OCI-LY1 (cell line): ENCODE data around the gene SEMA4C.
A peak's percentile ranks its signal among the peaks of the same experiment; 100 is the strongest.

Source experiments
- H2AFZ ChIP-seq: fragments of 200-600 bp; sonication (generic), shearing (Covaris generic); 2 replicates; pipeline ENCODE4 v1.6.0; 2014; ENCODE audit warnings: antibody characterized with exemption, mild to moderate bottlenecking, low read length
- H3F3A ChIP-seq: fragments of 200-600 bp; sonication (generic), shearing (Covaris generic); 2 replicates; pipeline ENCODE4 v1.6.0; 2014; ENCODE audit warnings: mild to moderate bottlenecking, antibody characterized with exemption, low read length, moderate library complexity; ENCODE audit not compliant: insufficient read depth
- H3K27ac ChIP-seq: fragments of 200-600 bp; sonication (generic); 2 replicates; pipeline ENCODE4 v1.5.1; 2014; ENCODE audit warnings: low read length, mixed run types, mild to moderate bottlenecking, low read depth; ENCODE audit not compliant: poor library complexity, severe bottlenecking
- H3K27me3 ChIP-seq: fragments of 200-600 bp; sonication (generic); 2 replicates; pipeline ENCODE4 v1.6.0; 2014; ENCODE audit warnings: antibody characterized with exemption, mild to moderate bottlenecking, low read length, moderate library complexity; ENCODE audit not compliant: insufficient read depth
- H3K36me3 ChIP-seq: fragments of 200-600 bp; sonication (generic); 2 replicates; pipeline ENCODE4 v1.6.1; 2014; ENCODE audit warnings: mild to moderate bottlenecking, antibody characterized with exemption, low read length, moderate library complexity, mixed read lengths; ENCODE audit not compliant: insufficient read depth
- H3K4me1 ChIP-seq: fragments of 200-600 bp; sonication (generic); 2 replicates; pipeline ENCODE4 v1.5.1; 2014; ENCODE audit warnings: mild to moderate bottlenecking, low read length, moderate library complexity; ENCODE audit not compliant: insufficient read depth, severe bottlenecking
- H3K4me2 ChIP-seq: fragments of 200-600 bp; sonication (generic), shearing (Covaris generic); 2 replicates; pipeline ENCODE4 v1.6.1; 2014; ENCODE audit warnings: low read length
- H3K4me3 ChIP-seq: fragments of 200-600 bp; sonication (generic); 2 replicates; pipeline ENCODE4 v1.5.1; 2014; ENCODE audit warnings: low read length, low read depth, mild to moderate bottlenecking, mixed read lengths; ENCODE audit not compliant: poor library complexity, severe bottlenecking
- H3K79me2 ChIP-seq: fragments of 200-600 bp; shearing (Covaris generic); 2 replicates; pipeline ENCODE4 v1.6.1; 2016; ENCODE audit warnings: mixed run types, low read length, mixed read lengths; ENCODE audit not compliant: insufficient read depth
- H3K9ac ChIP-seq: fragments of 200-600 bp; sonication (generic), shearing (Covaris generic); 2 replicates; pipeline ENCODE4 v1.6.1; 2014; ENCODE audit warnings: mild to moderate bottlenecking, low read length, mixed read lengths
- H3K9me2 ChIP-seq: fragments of 200-600 bp; sonication (generic), shearing (Covaris generic); 2 replicates; pipeline ENCODE4 v1.6.1; 2014; ENCODE audit warnings: low read depth, mild to moderate bottlenecking, low read length, mixed read lengths
- H3K9me3 ChIP-seq: fragments of 200-600 bp; shearing (Covaris generic); 2 replicates; pipeline ENCODE4 v1.6.1; 2014; ENCODE audit warnings: low read length, mixed read lengths
- H4K20me1 ChIP-seq: fragments of 200-600 bp; sonication (generic), shearing (Covaris generic); 2 replicates; pipeline ENCODE4 v1.6.0; 2016; ENCODE audit warnings: mild to moderate bottlenecking, low read length; ENCODE audit not compliant: insufficient read depth
- EZH2 ChIP-seq: fragments of 200-600 bp; sonication (generic), shearing (Covaris generic); IDR thresholded peaks from 2 replicates; pipeline ENCODE4 v1.8.0; 2017; ENCODE audit warnings: borderline replicate concordance, mixed run types, mild to moderate bottlenecking, antibody characterized with exemption, low read length, moderate library complexity, mixed read lengths
- TF ChIP-seq, protein P1 (sequence below): fragments of 200-600 bp; sonication (generic), shearing (Covaris generic); IDR thresholded peaks from 2 replicates; pipeline ENCODE4 v1.5.1; 2017; ENCODE audit warnings: mild to moderate bottlenecking, antibody characterized with exemption, low read length, moderate library complexity, mixed read lengths

Gene SEMA4C, protein sequence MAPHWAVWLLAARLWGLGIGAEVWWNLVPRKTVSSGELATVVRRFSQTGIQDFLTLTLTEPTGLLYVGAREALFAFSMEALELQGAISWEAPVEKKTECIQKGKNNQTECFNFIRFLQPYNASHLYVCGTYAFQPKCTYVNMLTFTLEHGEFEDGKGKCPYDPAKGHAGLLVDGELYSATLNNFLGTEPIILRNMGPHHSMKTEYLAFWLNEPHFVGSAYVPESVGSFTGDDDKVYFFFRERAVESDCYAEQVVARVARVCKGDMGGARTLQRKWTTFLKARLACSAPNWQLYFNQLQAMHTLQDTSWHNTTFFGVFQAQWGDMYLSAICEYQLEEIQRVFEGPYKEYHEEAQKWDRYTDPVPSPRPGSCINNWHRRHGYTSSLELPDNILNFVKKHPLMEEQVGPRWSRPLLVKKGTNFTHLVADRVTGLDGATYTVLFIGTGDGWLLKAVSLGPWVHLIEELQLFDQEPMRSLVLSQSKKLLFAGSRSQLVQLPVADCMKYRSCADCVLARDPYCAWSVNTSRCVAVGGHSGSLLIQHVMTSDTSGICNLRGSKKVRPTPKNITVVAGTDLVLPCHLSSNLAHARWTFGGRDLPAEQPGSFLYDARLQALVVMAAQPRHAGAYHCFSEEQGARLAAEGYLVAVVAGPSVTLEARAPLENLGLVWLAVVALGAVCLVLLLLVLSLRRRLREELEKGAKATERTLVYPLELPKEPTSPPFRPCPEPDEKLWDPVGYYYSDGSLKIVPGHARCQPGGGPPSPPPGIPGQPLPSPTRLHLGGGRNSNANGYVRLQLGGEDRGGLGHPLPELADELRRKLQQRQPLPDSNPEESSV

DNA sequence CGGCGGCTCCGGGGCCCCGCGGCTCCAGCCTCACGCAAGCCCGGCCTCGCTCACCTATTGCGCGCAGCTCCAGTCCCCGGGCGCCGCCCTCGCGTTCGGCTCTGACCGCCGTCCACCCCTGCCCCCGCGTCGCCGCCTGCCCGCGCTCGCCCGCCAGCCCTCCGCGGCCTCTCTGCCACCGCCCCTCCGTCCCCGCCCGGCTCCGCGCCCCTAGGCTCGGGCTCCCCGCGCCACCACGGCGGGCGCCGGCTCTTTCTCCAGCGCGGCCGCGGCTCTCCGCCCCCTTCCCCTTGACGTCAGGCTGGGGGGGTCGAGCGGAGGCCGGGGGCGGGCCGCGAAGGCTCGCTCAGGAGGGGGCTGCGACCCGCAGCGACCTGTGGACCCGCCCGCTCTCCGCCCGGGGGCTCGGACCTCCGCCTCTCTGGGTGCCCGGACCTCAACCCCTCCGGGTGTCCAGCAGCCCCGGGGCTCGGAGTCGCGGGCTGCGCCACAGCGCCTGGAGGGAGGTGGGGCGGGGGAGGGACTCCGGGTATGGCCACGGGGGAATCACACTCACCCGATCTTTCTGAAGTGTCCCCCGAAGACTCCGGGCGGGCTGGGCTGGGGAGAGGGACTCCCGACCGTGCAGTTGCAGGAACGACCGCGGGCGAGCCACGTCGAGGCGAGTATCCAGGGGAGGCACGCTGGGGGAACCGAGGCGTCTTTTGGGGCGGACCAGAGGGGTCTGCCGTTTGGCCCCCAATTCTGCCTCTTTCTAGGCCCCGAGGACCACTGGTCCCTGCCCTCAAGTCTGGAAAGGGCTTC lies at the start of gene SEMA4C:
Gene SEMA4C (minus strand): TSS at position 259 of the 804 bp plus-strand sequence. CDS start 2,194 bp downstream, outside the sequence.
- H2AFZ ChIP-seq, result no peak within 1 kb of the TSS
- TF ChIP-seq, protein P1, sequence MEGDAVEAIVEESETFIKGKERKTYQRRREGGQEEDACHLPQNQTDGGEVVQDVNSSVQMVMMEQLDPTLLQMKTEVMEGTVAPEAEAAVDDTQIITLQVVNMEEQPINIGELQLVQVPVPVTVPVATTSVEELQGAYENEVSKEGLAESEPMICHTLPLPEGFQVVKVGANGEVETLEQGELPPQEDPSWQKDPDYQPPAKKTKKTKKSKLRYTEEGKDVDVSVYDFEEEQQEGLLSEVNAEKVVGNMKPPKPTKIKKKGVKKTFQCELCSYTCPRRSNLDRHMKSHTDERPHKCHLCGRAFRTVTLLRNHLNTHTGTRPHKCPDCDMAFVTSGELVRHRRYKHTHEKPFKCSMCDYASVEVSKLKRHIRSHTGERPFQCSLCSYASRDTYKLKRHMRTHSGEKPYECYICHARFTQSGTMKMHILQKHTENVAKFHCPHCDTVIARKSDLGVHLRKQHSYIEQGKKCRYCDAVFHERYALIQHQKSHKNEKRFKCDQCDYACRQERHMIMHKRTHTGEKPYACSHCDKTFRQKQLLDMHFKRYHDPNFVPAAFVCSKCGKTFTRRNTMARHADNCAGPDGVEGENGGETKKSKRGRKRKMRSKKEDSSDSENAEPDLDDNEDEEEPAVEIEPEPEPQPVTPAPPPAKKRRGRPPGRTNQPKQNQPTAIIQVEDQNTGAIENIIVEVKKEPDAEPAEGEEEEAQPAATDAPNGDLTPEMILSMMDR, result no peak
- TF ChIP-seq EZH2, result no peak
- no peaks in the 10 kb centered on the region for H3K9me3 ChIP-seq
- peak within 1 kb of the TSS; percentile 45 for H3K4me3 ChIP-seq
- no peak within 1 kb of the TSS for H3K9ac ChIP-seq
- no peak within 1 kb of the TSS for H3K27ac ChIP-seq
- H3K4me1 ChIP-seq, result peaks cover 30% of the 10 kb centered on the region
- no peaks in the 10 kb centered on the region for H3K36me3 ChIP-seq
- H4K20me1 ChIP-seq, result no peaks in the 10 kb centered on the region
- 0 out of 2 replicates have a peak, but pooled peaks cover 21% of the 10 kb centered on the region for H3K27me3 ChIP-seq
- H3F3A ChIP-seq, result no peaks in the 10 kb centered on the region
- no peaks in the 10 kb centered on the region for H3K79me2 ChIP-seq
- H3K4me2 ChIP-seq, result peak within 1 kb of the TSS; percentile 64
- no peaks in the 10 kb centered on the region for H3K9me2 ChIP-seq

DNA sequence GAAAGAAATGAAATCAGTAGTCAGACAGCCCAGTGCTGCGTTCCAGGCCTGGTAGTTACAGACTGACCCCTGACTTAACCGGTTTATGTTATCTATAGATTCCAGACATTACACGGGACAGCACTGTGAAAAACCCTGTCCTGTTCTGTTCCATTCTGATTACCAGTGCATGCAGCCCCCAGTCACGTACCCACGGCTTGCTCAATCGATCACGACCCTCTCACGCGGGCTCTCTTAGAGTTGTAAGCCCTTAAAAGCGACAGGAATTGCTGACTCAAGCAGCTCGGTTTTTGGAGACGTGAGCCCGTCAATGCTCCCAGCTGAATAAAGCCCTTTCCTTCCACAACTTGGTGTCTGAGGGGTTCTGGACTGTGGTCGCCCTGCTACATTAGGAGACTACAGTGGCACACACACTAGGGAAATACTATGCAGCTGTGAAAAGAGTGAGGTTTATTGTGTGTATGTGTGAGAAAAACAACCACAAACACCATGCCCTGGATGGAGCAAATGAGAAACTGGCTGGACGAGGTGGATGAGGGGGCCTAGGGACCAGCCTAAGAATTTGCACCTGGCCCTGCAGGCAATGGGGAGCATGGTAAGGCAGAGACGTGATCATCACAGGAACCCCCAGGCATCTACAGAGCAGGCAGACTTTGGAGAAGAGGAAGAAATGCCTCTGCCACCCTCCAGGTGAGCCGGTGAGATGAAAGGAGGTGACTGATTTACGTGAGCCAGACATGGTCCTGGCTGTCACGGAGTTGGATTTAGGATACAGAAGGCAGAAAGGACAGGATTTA lies 49.1 kb upstream of the SEMA4C start:
- H3K27me3 ChIP-seq, result peaks cover 17% of the 10 kb centered on the region; the same call in 1 of the 2 replicates
- TF ChIP-seq, protein P1, result no peak
- TF ChIP-seq EZH2, result no peak
- no peaks in the 10 kb centered on the region for H4K20me1 ChIP-seq
- no peak overlapping the region for H3K27ac ChIP-seq
- H3K9ac ChIP-seq, result no peak overlapping the region
- H3K4me3 ChIP-seq, result no peak overlapping the region
- no peak overlapping the region for H2AFZ ChIP-seq
- no peaks in the 10 kb centered on the region for H3K79me2 ChIP-seq
- 0 out of 2 replicates have a peak, but pooled peaks cover 6% of the 10 kb centered on the region for H3K9me3 ChIP-seq
- no peak overlapping the region for H3K4me2 ChIP-seq
- H3K9me2 ChIP-seq, result no peaks in the 10 kb centered on the region
- no peaks in the 10 kb centered on the region for H3K4me1 ChIP-seq
- H3K36me3 ChIP-seq, result no peaks in the 10 kb centered on the region; the same call in 1 of the 2 replicates
- no peaks in the 10 kb centered on the region for H3F3A ChIP-seq
